Activated naive CD4-positive, alpha-beta T cell treated with anti-CD3 and anti-CD28 coated beads, Interleukin-2, amount 50 U/mL, for 16 hours (primary cell): Measurements from ENCODE around the gene CDK5.

Source experiments
- DNase-seq: peaks from one replicate; pipeline ENCODE4 v3.0.0-alpha.2; 2020

Gene CDK5

DNA sequence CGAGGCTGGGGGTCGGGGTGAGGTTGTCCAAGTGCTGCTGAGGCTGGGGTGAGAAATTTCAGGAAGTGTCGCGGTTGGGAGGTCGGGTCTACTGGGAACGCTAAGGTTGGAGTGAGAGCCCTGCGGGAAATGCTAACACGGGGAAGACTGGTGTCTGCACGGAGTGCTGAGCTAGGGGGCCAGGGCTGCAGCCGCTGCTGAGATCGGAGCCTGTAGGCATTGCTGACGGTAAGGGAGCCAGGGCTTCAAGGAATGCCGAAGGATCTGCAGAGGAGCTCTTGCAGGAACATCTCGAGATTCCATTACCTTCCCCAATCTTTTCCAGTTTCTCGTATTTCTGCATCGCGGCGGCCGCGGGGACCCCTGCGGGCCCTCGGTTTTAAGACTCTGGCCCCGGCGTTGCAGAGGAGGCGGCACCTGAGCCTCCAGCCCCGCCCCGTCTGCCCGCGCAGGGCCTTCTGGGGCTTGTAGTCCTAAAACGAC, at the start of gene CDK5:
Gene CDK5 (minus strand): TSS at position 392 of the 483 bp plus-strand sequence. CDS start 49 bp downstream, at position 343.
- DNase-seq, result no peak

DNA sequence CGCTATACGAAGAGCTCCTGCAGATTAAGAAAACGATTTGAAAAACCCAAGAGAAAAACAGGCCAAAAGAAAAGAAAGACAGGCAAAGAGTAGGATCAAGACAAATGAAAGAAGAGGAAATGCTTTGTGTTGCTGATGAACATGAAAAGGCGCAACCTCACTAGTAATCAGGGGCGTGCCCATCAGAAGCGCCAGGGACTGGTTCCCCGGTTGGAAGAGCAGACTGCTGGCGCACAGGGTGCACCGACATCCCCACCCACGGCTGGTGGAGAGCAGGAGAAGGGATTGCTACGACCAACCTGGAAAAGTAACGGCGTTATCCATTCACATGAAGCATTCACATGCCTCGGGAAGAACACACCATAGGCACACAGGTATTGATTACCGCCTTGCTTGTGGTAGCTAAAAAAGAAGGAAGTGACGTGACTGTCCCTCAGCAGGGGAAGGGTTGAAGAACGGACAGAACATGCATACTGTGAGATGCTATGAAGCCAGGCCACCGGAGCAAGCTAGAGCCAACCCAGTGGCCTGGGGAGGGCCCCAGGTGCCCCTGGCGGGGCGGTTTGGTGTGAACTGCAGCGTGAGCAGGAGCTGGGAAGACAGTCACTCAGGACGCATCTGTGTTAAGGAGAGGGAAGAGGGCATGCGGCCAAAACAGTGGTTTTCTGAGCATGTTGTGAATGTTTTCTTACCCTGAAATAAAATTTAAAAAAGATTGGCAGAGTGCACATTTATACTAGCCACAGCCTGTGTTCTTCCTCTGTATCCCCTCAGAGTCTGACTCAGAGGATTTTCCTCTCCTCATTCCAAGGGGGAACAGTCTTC, 46.9 kb upstream of the CDK5 start:
- no peak for DNase-seq

DNA sequence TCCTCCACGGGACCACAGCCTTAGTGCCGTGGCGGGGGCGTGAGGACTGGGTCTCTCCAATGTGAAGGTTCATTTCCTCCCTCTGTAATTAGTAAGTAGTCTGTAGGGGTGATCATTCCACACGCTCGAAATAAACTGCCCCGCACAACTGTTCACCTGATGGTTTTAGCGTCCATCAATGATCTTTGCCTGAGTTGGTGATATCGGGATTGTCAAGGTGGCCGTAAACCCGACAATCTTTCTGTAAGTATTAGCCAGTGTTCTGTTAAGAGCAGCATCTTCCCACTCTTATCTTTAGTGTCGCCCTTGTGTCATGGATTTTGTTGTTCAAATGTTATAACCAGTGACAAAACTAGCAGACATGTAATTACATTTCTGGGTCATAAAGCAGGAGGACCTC, 46.3 kb upstream of the CDK5 start:
- no peak for DNase-seq

DNA sequence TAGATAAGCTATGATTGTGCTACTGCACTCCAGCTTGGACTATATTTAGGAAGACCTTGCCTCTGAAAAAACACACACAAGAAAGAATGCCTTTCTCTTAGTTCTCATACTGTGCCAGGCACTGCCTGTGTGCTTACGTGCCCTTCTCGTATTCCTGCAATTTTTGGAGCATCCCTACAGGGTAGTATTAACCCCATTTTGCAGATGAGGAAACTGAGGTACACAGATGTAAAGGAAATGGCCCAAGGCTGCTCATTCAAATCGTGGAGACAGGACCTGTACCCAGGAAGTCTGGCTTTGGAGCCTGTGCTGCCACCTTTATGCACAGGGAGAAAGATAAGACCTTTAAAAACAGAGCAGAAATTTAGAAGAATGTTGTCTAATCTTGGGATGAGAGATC, 45.3 kb upstream of the CDK5 start:
- no peak for DNase-seq

DNA sequence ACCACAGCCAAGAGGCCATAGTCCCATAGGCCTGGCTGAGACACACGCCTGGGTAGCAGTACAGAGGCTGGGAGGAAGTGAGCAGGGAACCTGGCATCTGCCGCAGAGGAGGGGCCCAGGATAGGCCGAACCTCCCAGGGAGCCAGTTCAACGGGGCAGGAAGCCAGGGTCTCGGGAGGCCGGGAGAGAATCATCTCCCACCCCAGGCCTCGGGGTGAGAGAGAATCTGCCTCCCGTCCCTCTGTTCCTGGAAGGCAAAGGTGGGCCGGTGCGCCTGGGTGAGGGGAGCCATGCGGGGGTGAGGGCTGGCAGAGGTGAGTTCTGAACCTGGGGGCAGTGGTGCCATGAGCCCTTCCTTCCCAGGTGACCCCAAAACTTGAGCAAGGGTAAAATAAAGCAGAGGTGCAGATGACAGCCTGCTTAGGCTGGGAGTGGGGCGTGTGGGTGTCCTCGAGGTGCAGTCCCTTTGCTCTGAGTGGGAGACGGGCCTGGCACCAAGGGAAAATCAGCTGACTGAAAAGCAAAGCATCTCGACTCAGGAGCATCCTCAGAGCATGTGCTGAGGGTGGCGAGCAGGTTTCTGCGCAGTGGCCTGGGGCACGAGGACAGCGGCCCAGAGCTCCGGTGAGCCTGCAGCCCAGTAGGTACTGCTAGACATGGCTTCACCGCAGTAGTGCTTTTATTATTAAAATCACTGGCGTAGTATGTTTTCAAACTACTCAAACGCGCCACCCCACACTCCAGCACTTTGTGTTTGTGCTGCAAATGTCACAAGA, 44.1 kb upstream of the CDK5 start:
- DNase-seq, result peak; percentile 8

DNA sequence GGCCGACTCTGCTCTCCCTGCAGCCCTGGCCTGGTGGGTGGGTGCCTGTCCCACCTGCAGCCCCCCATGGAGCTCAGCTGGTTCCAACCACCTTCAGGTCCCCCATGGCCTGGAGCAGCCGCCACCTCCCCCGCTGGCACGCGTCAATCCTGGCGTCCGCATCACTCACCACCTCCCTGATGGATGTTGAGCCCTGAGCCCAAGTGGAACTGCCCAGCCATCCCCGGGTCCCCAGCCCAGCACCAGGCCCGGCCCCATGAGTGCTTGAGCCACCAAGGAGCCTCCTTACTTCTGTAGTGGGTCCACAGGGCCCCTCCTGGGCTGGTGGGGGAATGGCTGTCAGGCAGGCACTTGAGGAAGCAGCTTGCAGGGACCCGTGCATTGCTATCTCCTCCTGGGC, 43.2 kb upstream of the CDK5 start:
- peak; percentile 7 for DNase-seq

DNA sequence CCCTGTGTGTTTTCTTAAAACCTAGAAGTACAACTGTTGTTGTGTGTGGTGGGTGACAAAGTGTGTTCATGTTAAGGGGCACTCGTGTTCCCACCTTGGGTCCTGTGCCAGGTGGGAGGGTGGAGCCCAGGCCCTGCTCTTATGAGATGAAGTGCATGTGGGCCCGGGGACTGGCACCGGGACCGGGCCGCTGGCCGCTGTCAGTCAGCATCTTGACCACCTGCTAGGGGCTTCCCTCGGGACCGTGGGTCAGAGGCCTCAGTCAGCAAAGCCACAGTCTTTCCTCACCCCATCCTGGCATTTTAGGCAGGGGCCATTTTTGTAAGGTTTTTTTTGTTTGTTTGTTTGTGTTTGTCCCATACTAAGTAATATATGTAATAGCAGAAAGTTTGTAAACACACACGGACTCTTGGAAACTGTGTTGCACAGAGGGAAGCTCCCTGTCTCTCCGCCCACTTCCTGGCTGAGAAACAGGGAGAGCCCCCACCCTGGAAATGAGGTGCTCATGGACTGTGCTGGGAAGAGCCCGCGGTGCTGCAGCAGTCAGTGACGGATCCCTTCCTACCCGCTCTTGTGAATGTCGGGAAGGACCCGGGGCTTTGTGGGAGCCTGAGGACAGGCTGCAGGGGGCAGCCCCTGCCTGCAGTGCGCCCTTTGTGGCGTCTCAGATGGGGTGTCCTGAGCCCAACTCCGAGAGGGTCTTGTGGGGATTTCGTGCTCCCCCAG, 42.0 kb upstream of the CDK5 start:
- no peak for DNase-seq

DNA sequence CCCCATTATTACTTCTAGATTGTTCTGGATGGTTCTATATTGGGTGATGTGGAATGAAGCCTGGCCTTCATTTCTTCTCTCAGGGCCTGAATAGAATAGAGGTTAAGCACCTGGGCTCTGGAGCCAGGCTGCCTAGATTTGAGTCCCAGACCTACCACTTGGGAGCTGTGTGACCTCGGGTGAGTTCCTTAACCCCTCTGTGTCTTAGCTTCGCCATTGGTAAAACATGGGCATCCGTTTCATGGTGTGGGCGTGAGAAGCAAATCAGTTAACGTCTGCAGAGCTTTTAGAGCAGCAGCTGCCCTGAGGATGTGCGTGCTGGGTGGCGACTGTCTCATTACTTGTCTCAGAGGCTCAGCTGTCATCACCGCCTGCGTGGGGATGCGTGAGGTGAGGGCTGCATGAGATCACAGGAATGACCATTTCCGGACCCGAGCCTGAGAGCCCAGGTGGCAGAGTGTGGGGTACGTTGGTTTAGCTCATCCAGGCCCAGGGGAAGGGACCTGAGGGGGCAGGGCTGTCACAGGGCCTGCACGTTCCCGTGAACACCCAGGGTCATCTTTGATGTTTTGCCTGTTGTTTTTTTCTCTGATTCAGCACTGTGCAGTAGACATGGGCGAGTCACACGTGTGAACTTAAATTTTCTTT, 38.3 kb upstream of the CDK5 start:
- DNase-seq, result no peak

DNA sequence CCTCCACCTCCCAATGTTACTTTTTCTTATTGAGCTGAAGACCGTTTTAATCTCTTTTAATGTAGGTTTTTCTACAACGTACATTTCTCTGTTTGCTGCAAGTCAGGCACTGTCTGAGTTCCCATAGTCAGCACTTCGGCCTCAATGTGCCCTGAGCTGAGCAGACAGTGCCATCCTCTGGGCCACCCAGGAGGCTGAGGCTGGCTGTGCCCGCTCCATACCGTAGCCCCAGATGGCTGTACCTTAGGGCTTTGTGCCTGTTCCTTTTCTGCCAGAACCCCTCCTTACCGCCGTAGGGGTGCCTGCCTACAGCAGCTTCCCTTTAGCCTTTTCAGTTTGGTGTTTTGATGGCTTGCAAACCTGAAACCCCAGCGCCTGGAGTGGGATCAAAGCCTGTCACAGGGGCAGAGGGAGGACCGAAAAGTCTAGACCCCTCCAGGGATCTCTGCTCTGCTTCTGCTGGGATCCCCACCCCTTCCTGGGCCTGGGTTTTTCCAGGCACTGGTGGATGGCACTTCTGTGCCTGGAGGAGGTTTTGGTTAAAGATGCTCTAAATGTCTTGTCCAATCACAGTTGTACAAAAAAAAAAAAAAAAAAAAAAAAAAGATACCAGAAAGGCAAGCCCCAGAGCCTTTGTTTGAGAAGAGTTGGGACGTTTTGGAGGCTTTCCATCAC, 37.6 kb upstream of the CDK5 start:
- peak; percentile 7 for DNase-seq

DNA sequence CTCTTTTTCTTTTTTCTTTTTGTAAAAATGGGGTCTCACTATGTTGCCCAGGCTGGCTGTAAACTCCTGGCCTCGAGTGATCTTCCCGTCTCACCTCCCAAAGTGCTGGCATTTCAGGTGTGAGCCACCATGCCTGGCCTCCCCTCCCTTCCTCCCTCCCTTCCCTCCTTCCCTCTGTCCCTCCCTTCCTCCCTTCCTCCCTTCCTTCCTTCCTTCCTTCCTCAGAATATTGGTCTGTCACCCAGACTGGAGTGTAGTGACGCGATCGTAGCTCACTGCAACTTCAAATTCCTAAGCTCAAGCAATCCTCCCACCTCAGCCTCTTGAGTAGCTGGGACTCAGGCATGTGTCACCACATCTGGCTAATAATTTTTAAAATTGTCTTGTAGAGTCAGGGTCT, 37.0 kb upstream of the CDK5 start:
- no peak for DNase-seq

DNA sequence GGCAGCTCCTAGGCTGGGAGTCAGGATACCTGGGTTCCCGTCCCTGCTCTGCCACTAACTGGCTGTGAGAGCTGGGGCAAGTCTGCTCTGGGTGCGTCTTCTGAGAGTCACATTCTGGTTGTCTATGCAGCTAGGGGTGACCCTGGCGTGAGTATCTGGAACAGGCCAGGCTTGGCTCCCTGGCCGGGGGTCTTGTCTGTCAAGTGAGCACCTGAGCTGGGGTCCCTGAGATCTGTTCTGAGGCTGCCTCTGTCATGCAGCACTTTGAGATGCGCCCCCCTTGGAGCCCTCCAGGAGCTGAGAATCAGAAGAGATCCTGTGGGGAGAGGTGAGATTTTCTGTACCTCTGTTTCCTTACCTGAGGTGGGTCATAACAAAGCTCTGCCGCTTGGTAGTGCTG, 36.1 kb upstream of the CDK5 start:
- DNase-seq, result no peak

DNA sequence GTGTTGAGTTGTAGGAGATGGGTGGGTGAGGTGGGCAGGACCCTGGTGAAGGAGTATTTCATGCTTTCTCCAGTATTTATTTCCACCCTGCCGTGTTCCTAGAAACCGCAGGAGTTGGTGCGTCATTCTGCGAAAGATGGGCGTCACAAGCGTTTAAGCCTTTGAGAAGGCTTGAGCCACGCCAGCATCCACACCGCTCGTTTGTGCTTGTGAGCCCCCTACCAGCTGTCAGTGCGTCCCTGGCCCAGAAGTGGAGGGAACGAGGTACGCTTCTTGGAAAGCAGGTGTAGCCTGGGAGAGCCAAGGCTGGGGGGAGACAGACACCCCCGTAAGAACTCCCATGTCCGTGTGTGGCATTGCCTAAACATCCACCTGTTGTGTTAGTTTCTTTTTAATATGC, 34.3 kb upstream of the CDK5 start:
- DNase-seq, result no peak

DNA sequence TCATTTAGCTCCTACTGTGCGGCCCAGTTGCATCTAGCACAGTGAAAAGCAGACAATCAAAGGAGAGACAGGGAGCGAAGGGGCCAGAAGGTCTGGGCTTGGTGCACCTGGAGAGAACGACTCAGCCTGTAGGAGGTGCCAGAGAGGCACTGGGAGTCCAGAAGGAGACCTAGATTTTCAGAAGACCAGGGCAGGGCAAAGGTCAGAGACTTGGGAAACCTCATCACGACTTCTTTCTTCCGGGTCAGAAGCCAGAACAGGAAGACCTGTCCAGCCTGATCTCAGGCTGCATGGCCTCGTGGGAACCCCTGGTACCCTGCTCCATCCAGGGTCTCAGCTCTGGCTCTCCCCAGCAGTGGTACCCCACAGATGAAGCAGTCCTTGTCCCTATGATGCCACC, 33.7 kb upstream of the CDK5 start:
- DNase-seq, result no peak

DNA sequence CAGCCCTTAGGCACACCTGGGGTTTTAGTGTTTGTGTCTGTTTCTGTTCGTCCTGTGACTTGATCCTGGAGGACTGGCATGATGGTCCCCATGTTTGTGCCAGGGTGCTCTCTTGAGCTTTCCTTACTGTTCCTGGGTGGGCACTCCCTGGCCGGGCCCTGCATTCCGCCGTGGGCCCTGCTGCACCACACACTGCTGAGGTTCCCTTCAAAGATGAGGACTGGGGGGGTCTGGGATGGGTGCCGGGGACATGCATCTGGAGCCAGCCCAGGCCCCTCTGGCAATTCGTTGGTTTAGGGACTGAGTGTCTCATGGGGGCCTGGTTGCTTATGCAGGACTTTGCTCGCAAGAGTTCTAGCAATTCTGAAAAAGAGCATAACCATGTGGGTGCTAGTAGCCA, 33.3 kb upstream of the CDK5 start:
- no peak for DNase-seq

DNA sequence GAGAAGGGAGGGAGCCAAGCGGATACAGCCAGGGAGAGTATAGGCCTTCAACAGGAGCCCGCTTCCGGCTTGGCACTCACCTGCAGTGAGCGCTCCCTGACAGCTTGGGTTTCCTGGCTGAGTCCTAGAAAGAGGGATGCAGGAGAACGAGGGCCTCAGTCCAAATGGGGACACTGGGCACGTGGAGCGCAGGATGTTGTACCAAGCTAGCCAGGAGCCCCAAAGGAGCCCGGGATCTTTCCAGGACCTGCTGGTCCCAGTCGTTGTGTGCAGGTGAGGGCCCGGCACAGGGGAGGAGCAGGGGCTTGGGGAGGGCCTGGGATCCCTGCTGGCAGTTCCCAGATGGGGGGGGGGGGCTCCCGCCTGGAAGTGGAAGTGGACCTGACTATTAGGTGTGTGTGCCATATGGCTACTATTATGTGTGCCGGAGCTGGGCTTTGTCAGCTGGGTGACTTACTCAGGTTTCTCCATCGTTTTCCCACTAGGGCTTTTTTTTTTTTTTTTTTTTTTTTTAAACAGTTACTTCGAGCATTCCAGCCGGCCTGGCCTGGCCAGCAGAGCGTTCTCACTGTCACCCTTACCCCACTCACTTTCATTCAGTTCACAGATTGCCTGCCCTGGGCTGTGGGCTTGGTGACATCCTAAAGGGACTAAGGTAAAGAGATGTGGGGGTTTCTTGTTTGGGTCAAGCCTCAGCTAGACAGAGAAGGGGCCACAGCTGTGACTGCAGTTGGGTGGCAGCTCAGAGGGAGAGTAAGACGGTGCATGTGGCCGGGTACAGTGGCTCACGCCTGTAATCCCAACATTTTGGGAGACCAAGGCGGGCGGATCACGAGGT, 32.4 kb upstream of the CDK5 start:
- DNase-seq, result no peak

DNA sequence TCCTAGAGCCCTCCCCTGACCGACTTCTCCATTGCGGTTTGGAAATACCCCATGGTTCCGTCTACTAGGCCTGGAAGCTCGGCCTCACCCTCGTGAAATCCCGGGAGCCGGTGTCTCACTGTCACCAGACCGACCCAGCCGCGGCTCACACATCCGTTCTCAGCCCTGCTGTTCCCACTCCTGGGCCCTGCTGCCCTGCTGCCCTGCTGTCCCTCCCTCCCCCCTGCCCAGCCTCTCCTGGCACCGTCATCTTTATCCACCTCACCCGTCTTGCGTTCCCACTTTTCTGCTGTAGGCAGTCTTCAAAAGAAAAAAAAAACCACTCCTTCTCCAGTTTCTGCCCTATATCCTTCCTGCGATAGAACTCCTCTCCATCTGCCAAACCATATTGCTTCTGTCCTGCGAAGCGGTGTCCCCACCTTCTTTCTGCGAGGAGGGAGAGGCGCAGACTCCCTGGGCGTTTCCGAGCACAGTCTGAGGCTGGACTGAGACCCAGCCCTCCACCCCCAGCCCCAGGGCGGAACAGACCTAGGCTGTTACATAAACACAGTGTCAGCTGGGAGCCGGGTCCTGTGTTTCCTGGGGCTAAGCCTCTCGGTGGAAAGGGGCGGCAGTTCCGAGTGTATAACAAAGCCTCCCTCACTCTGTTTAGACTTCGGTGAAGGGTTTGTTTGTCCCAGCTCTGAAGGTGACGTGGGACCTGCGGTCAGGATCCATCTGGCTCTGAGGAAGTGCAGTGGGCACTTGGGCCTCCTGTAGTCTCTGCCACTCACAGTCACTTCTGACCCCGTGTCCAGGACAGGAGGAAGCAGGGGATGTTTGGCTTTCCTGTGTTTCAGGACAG, 31.4 kb upstream of the CDK5 start:
- no peak for DNase-seq

DNA sequence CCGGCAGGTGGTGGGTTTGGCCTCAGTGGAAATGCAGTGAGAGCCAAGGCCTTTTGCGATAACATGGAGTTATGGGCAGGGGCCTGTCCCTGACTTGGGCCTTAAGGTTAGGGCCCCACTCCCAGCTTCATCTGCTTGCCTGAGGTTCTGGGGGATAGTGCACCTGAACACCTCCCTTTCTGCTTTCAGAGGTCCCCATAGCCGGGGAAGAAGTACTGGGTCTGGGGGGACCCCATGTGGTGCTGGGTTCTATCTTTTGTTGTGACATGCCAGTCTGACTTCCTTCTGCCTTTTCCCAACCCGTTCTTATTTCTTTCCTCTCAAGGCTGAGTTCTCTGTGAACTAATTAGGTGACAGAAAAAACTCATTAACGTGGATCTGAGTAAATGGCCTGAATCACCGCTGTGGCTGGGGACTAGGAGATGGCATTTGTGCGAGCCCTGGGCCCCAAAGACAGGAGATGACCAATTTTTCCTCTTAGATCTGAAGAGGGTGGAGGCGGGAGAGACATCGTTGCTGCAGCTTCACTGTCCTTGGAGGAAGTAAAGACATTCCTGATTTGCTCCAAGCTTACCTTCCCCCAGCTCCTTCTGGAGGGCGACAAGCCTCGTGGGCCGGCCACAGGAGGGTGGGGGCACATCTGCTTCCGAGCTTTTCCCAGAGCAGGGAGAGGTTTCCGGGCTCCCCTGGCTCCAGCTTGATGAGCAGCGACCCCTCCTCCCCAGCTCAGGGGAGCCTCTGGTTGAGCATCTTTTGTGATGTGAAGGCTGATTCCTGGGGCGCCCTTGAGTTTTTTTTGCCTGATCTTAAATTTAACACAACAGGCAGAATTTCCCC, 30.5 kb upstream of the CDK5 start:
- DNase-seq, result no peak

DNA sequence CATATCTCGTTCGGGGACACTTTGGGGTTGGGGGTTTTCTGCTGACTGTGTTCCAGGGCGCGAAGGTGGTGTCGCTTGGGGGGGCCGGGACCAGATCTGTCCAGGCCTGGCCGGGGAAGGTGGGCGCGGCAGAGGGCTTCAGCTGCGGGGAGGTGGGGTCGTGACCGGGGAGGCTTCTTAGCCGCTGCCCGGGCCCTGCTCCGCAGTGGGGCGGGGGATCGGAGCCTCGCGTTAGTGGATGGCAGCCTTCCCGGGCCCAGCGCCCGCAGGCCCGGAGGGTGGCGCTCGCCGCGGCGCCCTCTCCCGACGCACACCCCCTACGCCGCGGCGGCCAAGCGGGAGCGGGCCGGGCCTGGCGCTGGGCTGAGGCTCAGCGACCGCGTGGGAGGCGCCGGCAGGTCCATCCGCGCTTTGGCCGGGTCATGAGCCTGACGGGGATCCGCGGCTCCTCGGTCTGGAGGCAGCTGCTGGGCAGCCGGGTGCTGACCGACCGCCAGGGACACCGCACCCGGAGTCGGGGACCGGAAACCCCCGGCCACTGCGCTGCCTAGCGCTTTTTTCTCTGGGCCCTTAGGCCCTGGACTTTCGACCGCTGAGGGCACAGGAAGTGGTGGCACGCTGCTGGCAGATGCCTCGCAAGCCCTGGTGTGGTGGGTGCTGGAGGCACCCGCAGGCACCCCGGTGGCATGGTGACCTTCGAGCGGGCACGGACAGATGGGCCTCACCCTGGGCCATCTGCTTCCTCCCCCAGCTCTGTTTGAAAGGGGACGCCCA, 29.7 kb upstream of the CDK5 start:
- peak; percentile 48 for DNase-seq

DNA sequence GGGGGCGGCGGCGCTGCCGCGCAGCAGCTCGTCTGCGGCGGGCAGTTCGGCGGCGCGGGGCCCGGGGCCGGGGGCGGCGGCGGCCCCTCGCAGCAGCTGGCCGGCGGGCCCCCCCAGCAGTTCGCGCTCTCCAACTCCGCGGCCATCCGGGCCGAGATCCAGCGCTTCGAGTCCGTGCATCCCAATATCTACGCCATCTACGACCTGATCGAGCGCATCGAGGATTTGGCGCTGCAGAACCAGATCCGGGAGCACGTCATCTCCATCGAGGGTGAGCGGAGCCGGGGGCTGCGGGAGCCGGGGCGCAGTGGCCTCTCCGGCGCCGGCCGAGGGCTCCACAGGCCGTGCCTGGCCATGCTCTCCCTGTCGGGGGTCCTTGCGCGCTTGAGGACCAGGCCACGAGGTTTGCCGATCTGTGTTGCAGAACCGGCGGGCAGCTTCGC, 29.1 kb upstream of the CDK5 start:
- DNase-seq, result peak; percentile 40
